RWPE1 (cell line): ENCODE results near the gene SEC22A.

Source experiments
- CTCF ChIA-PET: fragments of 350-600 bp; sonication (Branson Sonifier 250); formaldehyde crosslinking; extraction: SDS; loops from one replicate; lab custom pipeline; 2021; lab: Yijun Ruan, JAX
- POLR2A ChIA-PET: fragments of 400-600 bp; formaldehyde crosslinking; extraction: SDS; loops from one replicate; lab custom pipeline; 2020; ENCODE audit warnings: antibody characterized with exemption; ENCODE audit not compliant: low non-redundant PET; lab: Yijun Ruan, JAX
- DNase-seq: peaks from one replicate; pipeline ENCODE4 v3.0.0; 2012; ENCODE audit warnings: low spot score
- H3K27ac ChIP-seq: fragments of 450-650 bp; 2 replicates; pipeline ENCODE4 v1.5.1; 2017
- TF ChIP-seq, protein P1 (sequence below): fragments of 450-650 bp; conservative IDR thresholded peaks from 2 replicates; pipeline ENCODE4 v1.5.1; 2017; ENCODE audit warnings: low read depth, mild to moderate bottlenecking

The SEC22A gene

GRCh38 chr3:123258359-123258758, 56.6 kb downstream of the SEC22A start:
- no peak overlapping the region for H3K27ac ChIP-seq
- POLR2A ChIA-PET = no interaction called here
- no peak for DNase-seq
- CTCF ChIA-PET = interaction anchor here (0.6 to 1.0 kb wide), 5 partner anchors 30 to 373 kb away, joined by 3 to 4 read pairs (median 3); no protein-coding TSS in a partner anchor
- TF ChIP-seq, protein P1, sequence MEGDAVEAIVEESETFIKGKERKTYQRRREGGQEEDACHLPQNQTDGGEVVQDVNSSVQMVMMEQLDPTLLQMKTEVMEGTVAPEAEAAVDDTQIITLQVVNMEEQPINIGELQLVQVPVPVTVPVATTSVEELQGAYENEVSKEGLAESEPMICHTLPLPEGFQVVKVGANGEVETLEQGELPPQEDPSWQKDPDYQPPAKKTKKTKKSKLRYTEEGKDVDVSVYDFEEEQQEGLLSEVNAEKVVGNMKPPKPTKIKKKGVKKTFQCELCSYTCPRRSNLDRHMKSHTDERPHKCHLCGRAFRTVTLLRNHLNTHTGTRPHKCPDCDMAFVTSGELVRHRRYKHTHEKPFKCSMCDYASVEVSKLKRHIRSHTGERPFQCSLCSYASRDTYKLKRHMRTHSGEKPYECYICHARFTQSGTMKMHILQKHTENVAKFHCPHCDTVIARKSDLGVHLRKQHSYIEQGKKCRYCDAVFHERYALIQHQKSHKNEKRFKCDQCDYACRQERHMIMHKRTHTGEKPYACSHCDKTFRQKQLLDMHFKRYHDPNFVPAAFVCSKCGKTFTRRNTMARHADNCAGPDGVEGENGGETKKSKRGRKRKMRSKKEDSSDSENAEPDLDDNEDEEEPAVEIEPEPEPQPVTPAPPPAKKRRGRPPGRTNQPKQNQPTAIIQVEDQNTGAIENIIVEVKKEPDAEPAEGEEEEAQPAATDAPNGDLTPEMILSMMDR = no peak

GRCh38 chr3:123258811-123259420, 57.2 kb downstream of the SEC22A start:
- ChIA-PET CTCF (interaction anchor here (0.7 to 1.0 kb wide), 7 partner anchors 29 to 373 kb away, joined by 3 to 5 read pairs (median 3); no protein-coding TSS in a partner anchor), POLR2A (no interaction called here)
- peak; percentile 49 for DNase-seq

GRCh38 chr3:123261666-123262065, 59.9 kb downstream of the SEC22A start:
- ChIA-PET CTCF (no interaction called here), POLR2A (no interaction called here)
- no peak for DNase-seq
- TF ChIP-seq, protein P1 = no peak
- H3K27ac ChIP-seq = no peak overlapping the region

More at GRCh38 chr3:123258811-123259420, 57.2 kb downstream of the SEC22A start:
- TF ChIP-seq, protein P1 = peak; percentile 77
- H3K27ac ChIP-seq = no peak overlapping the region

GRCh38 chr3:123262226-123262625, 60.5 kb downstream of the SEC22A start:
- TF ChIP-seq, protein P1 = no peak
- H3K27ac ChIP-seq = no peak overlapping the region
- CTCF ChIA-PET = interaction anchor here (0.6 kb wide), 1 partner anchor 1784 kb away, joined by 3 read pairs; no protein-coding TSS in a partner anchor
- no peak for DNase-seq
- POLR2A ChIA-PET = no interaction called here

GRCh38 chr3:123262868-123263267, 61.1 kb downstream of the SEC22A start:
- ChIA-PET POLR2A (no interaction called here), CTCF (no interaction called here)
- H3K27ac ChIP-seq = no peak overlapping the region
- DNase-seq = no peak
- TF ChIP-seq, protein P1 = no peak

DNA sequence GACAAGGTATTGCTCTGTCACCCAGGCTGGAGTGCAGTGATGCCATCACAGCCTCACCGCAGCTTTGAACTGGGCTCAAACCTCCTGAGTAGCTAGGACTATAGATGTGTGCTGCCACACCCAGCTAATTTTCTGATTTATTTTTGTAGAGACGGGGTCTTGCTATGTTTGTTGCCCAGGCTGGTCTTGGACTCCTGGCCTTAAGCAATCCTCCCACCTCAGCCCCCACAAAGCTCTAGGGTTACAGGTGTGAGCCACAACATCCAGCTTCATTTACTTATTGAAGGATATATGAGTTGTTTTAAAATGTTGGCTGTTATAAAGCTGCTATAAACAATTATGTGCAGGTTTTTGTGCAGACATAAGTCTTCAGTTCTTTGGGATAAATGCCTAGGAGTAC, 62.2 kb downstream of the SEC22A start:
- DNase-seq = no peak
- TF ChIP-seq, protein P1 = no peak
- H3K27ac ChIP-seq = no peak overlapping the region
- POLR2A ChIA-PET = no interaction called here
- CTCF ChIA-PET = no interaction called here
